ENCODE measurements around the gene VASP.

VASP gene

GRCh38 chr19:45515807-45516401, 8.6 kb downstream of the VASP start:
- no peak for DNase-seq

- no peak for DNase-seq
Measured at GRCh38 chr19:45517238-45517637, 10.0 kb downstream of the VASP start.

- DNase-seq, result no peak
Measured at GRCh38 chr19:45517641-45518468, 10.6 kb downstream of the VASP start.

- DNase-seq, result no peak
Measured at GRCh38 chr19:45518469-45518826, 11.2 kb downstream of the VASP start.

GRCh38 chr19:45522010-45522941, 15.0 kb downstream of the VASP start:
- DNase-seq, result no peak

GRCh38 chr19:45523642-45524256, 16.5 kb downstream of the VASP start:
- DNase-seq, result peak; percentile 29

- DNase-seq, result no peak
Measured at GRCh38 chr19:45524575-45525129, 17.4 kb downstream of the VASP start.

GRCh38 chr19:45526143-45526542, 18.9 kb downstream of the VASP start:
- DNase-seq, result no peak

GRCh38 chr19:45526971-45527370, 19.7 kb downstream of the VASP start:
- no peak for DNase-seq

GRCh38 chr19:45527731-45528130, 20.5 kb downstream of the VASP start:
- DNase-seq, result no peak

GRCh38 chr19:45528149-45528743, 21.0 kb downstream of the VASP start:
- no peak for DNase-seq

GRCh38 chr19:45528744-45529419, 21.6 kb downstream of the VASP start:
- DNase-seq, result no peak

- DNase-seq, result no peak
Measured at GRCh38 chr19:45529420-45529785, 22.1 kb downstream of the VASP start.

GRCh38 chr19:45531349-45531748, 24.1 kb downstream of the VASP start:
- no peak for DNase-seq

GRCh38 chr19:45539459-45539858, 32.2 kb downstream of the VASP start:
- DNase-seq, result no peak

GRCh38 chr19:45542234-45542668, 35.0 kb downstream of the VASP start:
- DNase-seq, result no peak

GRCh38 chr19:45547211-45547770, 40.0 kb downstream of the VASP start:
- DNase-seq, result no peak

GRCh38 chr19:45547965-45548609, 40.8 kb downstream of the VASP start:
- DNase-seq, result no peak

GRCh38 chr19:45553464-45553863, 46.2 kb downstream of the VASP start:
- no peak for DNase-seq

- DNase-seq, result no peak
Measured at GRCh38 chr19:45554481-45554880, 47.2 kb downstream of the VASP start.

- no peak for DNase-seq
Measured at GRCh38 chr19:45556835-45557234, 49.6 kb downstream of the VASP start.

Data from NK-92 treated with Interleukin-12 subunit alpha and Interleukin-12 subunit beta, amount 100 ng/mL, for 24 hours (cell line).